Chondrocyte (in vitro differentiated cells): Measurements from ENCODE around the gene TMEM74B. TPM values are rescaled to one million over a fixed set of nuclear protein-coding genes. Genes with fewer than 3 reads are reported as not detected.

ENCODE experiments used
- DNase-seq: peaks from one replicate; pipeline ENCODE4 v3.0.0; 2021; ENCODE audit warnings: mixed read lengths, low spot score
- H3K27ac Mint-ChIP-seq: one replicate; pipeline ENCODE4 v1.8.0; 2021; ENCODE audit warnings: mild to moderate bottlenecking, moderate library complexity, mixed read lengths; ENCODE audit not compliant: unreplicated experiment
- H3K27me3 Mint-ChIP-seq: 2 replicates; pipeline ENCODE4 v1.8.0; 2021; ENCODE audit warnings: low read depth, mixed read lengths
- H3K36me3 Mint-ChIP-seq: 2 replicates; pipeline ENCODE4 v1.8.0; 2021; ENCODE audit warnings: low read depth, mixed read lengths
- H3K4me1 Mint-ChIP-seq: 2 replicates; pipeline ENCODE4 v1.8.0; 2021; ENCODE audit warnings: low read depth, mild to moderate bottlenecking, mixed read lengths
- H3K4me3 Mint-ChIP-seq: one replicate; pipeline ENCODE4 v1.8.0; 2021; ENCODE audit warnings: mild to moderate bottlenecking, moderate library complexity, mixed read lengths; ENCODE audit not compliant: unreplicated experiment
- H3K9me3 Mint-ChIP-seq: 2 replicates; pipeline ENCODE4 v1.8.0; 2021; ENCODE audit warnings: low read depth, mixed read lengths
- total RNA-seq: library from RNA; stranded (reverse); gene quantifications from 3 replicates; pipeline ENCODE4 v1.2.1, GENCODE V29; 2021
- TF ChIP-seq, protein P1 (sequence below): fragments of 200-600 bp; sonication (generic); IDR thresholded peaks from 2 replicates; pipeline ENCODE4 v1.5.0; 2021; ENCODE audit warnings: antibody characterized with exemption, mild to moderate bottlenecking, moderate library complexity

The TMEM74B gene
- total RNA-seq, 1 donor from 2014 or later: 0.65 TPM

GRCh38 chr20:1131354-1131753 is 53.4 kb downstream of the TMEM74B start:
- TF ChIP-seq, protein P1, sequence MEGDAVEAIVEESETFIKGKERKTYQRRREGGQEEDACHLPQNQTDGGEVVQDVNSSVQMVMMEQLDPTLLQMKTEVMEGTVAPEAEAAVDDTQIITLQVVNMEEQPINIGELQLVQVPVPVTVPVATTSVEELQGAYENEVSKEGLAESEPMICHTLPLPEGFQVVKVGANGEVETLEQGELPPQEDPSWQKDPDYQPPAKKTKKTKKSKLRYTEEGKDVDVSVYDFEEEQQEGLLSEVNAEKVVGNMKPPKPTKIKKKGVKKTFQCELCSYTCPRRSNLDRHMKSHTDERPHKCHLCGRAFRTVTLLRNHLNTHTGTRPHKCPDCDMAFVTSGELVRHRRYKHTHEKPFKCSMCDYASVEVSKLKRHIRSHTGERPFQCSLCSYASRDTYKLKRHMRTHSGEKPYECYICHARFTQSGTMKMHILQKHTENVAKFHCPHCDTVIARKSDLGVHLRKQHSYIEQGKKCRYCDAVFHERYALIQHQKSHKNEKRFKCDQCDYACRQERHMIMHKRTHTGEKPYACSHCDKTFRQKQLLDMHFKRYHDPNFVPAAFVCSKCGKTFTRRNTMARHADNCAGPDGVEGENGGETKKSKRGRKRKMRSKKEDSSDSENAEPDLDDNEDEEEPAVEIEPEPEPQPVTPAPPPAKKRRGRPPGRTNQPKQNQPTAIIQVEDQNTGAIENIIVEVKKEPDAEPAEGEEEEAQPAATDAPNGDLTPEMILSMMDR: no peak
- H3K36me3 Mint-ChIP-seq: peaks cover 63% of the 10 kb centered on the region
- H3K9me3 Mint-ChIP-seq: peaks cover 7% of the 10 kb centered on the region
- no peaks in the 10 kb centered on the region for H3K27me3 Mint-ChIP-seq
- H3K4me3 Mint-ChIP-seq: no peak overlapping the region
- no peak for DNase-seq
- peaks cover 3% of the 10 kb centered on the region for H3K4me1 Mint-ChIP-seq
- H3K27ac Mint-ChIP-seq: no peak overlapping the region

DNA sequence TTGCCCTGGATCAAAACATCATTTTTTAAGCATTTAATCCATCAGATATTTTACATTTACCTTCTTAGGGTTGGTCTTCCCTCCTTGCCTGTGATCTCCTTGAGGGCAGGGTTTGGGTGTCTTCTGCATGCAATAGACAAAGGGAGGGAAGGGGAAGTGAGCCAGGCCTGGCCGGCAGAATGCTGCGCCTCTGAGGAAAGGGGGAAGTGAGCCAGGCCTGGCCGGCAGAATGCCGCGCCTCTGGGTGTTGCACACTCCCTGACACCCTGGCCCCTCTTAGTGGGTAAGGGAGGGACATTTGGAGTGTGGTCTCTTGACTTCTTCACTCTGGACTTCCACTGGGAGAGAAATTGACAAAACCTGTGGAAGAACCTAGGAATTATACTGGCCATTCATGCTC is 53.9 kb downstream of the TMEM74B start:
- no peaks in the 10 kb centered on the region for H3K27me3 Mint-ChIP-seq
- H3K36me3 Mint-ChIP-seq: peaks cover 62% of the 10 kb centered on the region
- H3K27ac Mint-ChIP-seq: no peak overlapping the region
- no peak for DNase-seq
- H3K4me1 Mint-ChIP-seq: peaks cover 3% of the 10 kb centered on the region
- no peak overlapping the region for H3K4me3 Mint-ChIP-seq
- TF ChIP-seq, protein P1: no peak
- H3K9me3 Mint-ChIP-seq: peaks cover 7% of the 10 kb centered on the region

Other genes starting within 250 kb of the TMEM74B start
- 0.19 TPM in 1 of 3 replicates, not detected in the others for gene RSPO4, start 182.7 kb downstream of the TMEM74B start, total RNA-seq
- 99.4 to 117 TPM (median 110 TPM) in 3 replicates for gene PSMF1, start 66.4 kb downstream of the TMEM74B start, total RNA-seq
- not detected in 3 replicates for gene C20orf202, start 18.5 kb upstream of the TMEM74B start, total RNA-seq
- not detected in 3 replicates for gene RAD21L1, start 41.1 kb upstream of the TMEM74B start, total RNA-seq
- gene SNPH, start 81.3 kb upstream of the TMEM74B start, total RNA-seq: 10.8 to 12.8 TPM (median 12.0 TPM) in 3 replicates
- gene SDCBP2, start 144.2 kb upstream of the TMEM74B start, total RNA-seq: 0.89 to 2.3 TPM (median 2.0 TPM) in 3 replicates
- gene FKBP1A, start 208.1 kb upstream of the TMEM74B start, total RNA-seq: 182 to 193 TPM (median 183 TPM) in 3 replicates